ENCODE measurements around the gene IGFBP4. TPM values are rescaled to one million over a fixed set of nuclear protein-coding genes. Genes with fewer than 3 reads are reported as not detected.

IGFBP4 gene
- total and polyA plus RNA-seq, 2 of the 13 experiments (the other 11 are each of a cell fraction or from before 2014, with no cell fraction given) = 4.1 to 49.0 TPM

- TF ChIP-seq HIC2 (CRISPR knock-in tag; IDR thresholded peaks at IDR 0.05; ENCODE audit: low read depth) = peak; percentile 100
- TF ChIP-seq HOMEZ (CRISPR knock-in tag; IDR thresholded peaks at IDR 0.05; ENCODE audit: low read depth) = no peak
- TF ChIP-seq CSRNP1 (CRISPR knock-in tag; IDR thresholded peaks at IDR 0.05) = 0 out of 2 replicates have a peak, but pooled peaks have one; percentile 65
- peak; percentile 61; the same call in 1 of the 2 replicates for TF ChIP-seq ZNF629 (CRISPR knock-in tag; conservative IDR thresholded peaks at IDR 0.05)
- no peak for TF ChIP-seq ZNF850 (CRISPR knock-in tag; conservative IDR thresholded peaks at IDR 0.05)
- TF ChIP-seq CC2D1A (CRISPR knock-in tag; IDR thresholded peaks at IDR 0.05) = no peak
- TF ChIP-seq TIGD3 (CRISPR knock-in tag; IDR thresholded peaks at IDR 0.05; ENCODE audit: borderline replicate concordance) = no peak
- 0 out of 2 replicates have a peak, but pooled peaks have one; percentile 32 for TF ChIP-seq ZNF431 (CRISPR knock-in tag; IDR thresholded peaks at IDR 0.05; ENCODE audit: borderline replicate concordance, low read depth)
- TF ChIP-seq DPF2 (CRISPR knock-in tag; IDR thresholded peaks at IDR 0.05; ENCODE audit: borderline replicate concordance, low read depth) = peak; percentile 95
- no peak for TF ChIP-seq HIVEP1 (CRISPR knock-in tag; IDR thresholded peaks at IDR 0.05)
- TF ChIP-seq ZNF513 (CRISPR knock-in tag; conservative IDR thresholded peaks at IDR 0.05) = no peak
- TF ChIP-seq HDAC1 (CRISPR knock-in tag; IDR thresholded peaks at IDR 0.05) = peak; percentile 83
- TF ChIP-seq ZNF576 (CRISPR knock-in tag; IDR thresholded peaks at IDR 0.05) = no peak
- no peak for TF ChIP-seq ZNF260 (CRISPR knock-in tag; IDR thresholded peaks at IDR 0.05; ENCODE audit: borderline replicate concordance, low read depth)
- TF ChIP-seq ZNF441 (CRISPR knock-in tag; IDR thresholded peaks at IDR 0.05; ENCODE audit: borderline replicate concordance) = peak; percentile 35; the same call in 1 of the 2 replicates
- TF ChIP-seq ZBTB4 (CRISPR knock-in tag; IDR thresholded peaks at IDR 0.05; ENCODE audit: borderline replicate concordance) = no peak
Measured at GRCh38 chr17:40448639-40449261, 5.5 kb downstream of the IGFBP4 start (continued).

All from HepG2 (cell line).